ENCODE results near the gene LRP4.

GRCh38 chr11:46865340-46865739 lies 53.0 kb downstream of the LRP4 start:
- no peak for TF ChIP-seq CTCF (IDR thresholded peaks at IDR 0.05 in 8 of 11, conservative IDR thresholded peaks at IDR 0.05 in 3 of 11)
- no peak for TF ChIP-seq POLR2A (IDR thresholded peaks at IDR 0.05)

All from spleen (tissue), 7 donors.